HG03025 (cell line): ENCODE data around the gene SLC12A7.
"Not testable (repeated sequence)": the region's sequence is repeated elsewhere in the genome, so short reads cannot be mapped to it uniquely, and the experiment has no call there.

Source experiments
- ATAC-seq: cut with Tn5 transposase; IDR thresholded peaks from one replicate; pipeline ENCODE4 v1.9.1; 2021; ENCODE audit warnings: mild to moderate bottlenecking, moderate library complexity; ENCODE audit not compliant: unreplicated experiment, low FRiP score

SLC12A7 gene

DNA sequence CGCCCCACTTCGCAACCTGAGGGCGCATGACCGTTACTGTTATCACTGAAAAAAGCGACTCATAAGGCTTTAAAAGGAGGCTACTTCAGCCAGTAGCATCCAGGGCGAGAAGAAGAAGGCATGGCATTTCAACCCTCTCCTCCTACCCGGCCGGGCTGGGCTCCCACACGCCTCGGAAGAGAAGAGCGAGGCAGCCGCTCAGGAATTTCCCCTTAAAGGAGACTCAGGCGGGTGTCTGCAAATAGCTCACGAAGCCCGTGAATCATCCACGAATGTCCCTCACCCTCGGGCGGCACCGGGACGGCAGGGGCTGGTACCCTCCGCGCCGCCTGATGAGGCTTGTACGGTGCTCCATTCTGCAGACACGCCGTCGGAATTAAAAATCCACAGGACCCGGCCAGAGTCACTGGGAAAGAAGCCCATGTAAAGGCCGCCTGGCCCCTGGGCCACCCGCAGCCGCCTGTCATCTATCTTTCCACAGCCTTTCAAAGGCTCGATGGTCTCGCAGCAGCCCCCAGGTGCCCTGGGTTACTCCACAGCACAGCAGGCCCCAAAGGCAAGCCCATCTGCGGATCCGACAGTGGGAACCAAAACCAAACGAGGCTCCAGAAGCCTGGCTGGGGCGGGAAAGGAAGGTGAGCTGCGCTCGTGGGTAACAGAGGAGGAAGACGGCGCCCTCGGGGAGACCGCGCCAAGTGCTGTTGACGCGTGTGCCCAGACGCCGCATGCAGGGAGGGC, 11.8 kb downstream of the SLC12A7 start:
- ATAC-seq = no peak

DNA sequence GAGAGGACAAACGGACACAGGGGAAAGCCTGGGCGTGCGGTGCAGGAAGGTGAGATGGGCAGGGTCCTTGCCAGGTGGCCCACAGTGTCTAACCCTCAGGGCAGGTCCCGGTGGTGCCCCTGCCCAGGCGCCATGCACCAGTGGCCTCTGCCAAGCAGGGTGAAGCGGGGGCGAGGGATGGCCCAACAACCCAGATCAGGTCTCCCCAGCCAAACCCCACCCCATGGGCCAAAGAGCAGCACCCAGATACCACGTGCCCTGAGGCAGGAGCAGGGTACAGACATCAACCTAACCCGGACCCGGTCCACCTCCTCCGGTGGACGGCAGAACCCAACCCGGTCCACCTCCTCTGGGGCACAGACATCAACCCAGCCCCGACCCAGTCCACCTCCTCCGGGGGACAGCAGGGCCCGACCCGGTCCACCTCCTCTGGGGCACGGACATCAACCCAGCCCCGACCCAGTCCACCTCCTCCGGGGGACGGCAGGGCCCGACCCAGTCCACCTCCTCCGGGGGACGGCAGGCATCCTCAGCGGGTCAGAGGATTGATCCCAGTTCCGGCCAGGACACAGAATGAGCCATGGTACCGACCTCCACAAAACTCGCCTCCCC, 12.8 kb downstream of the SLC12A7 start:
- no peak for ATAC-seq

DNA sequence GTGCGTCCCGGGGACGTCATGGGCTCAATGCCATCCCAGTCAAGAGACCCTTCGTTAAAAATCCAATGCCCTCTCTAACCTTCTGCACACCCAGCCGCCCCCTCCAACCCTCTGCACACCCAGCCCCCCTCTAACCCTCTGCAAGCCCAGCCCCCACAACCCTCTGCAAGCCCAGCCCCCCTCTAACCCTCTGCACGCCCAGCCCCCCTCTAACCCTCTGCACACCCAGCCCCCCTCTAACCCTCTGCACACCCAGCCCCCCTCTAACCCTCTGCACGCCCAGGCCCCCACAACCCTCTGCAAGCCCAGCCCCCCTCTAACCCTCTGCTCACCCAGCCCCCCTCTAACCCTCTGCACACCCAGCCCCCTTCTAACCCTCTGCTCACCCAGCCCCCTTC, 13.9 kb downstream of the SLC12A7 start:
- not testable (repeated sequence) for ATAC-seq

DNA sequence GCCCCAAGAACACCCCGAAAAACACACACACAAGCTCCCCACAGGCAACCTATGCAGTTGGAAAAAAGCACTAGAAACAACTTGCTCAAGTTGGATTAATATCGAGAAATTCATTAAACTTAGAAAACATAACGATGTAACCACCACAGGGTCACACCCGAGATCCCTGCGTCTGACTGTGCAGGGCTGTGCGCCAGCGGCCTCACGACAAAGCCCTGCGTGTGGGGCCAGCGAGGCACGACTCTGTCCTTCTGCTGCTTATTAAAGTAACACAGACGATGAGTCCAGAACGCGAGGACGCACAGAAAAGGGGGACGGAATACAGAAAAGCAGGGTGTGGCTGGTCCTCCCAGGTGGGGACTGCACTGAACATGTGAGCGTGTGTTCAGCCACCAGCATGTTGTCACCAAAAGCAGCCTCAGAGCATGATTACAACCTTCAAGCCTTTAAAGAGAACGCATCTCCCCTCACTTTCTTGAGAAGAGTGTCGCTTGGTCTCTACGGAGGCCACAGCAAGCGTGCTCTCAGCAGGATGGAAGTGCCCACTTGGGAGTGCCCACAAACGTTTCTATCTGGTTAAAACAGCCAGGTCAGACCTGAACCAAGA, 14.4 kb downstream of the SLC12A7 start:
- no peak for ATAC-seq

DNA sequence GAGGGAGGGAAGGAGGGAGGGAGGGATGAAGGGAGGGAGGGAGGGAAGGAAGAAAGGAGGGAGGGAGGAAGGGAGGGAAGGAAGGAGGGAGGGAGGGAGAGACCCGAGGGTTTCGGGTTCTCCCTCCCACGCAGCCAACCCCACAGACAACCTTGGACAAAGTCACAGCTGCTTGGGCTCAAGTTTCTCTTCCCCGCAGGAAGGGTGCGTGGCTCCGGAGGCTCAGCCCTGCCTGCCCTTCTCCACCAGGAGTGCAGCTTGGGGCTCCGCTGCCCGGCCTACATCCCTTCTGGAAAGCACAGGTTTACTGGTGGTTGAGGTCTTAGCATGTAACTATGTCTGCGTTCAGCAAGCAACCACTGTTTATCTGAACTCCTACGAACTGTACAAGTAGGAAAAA, 15.0 kb downstream of the SLC12A7 start:
- no peak for ATAC-seq

DNA sequence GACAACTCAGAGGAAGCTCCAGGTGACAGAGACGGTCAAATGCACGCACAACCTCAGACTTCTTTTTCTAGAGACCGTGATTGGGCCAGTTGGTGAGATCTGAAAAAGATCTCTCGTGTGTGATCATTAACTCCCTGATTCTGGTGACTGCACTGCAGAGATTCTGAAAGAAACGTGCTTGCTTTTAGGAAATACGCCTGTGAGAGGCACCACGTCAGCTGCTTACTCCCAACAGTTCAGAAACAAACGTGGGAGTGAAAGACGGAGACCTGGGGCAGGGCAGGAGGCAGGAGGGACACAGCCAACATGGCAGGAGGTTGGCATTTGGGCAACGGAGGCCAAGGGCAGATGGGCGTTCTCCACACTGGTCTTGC, 15.9 kb downstream of the SLC12A7 start:
- no peak for ATAC-seq

DNA sequence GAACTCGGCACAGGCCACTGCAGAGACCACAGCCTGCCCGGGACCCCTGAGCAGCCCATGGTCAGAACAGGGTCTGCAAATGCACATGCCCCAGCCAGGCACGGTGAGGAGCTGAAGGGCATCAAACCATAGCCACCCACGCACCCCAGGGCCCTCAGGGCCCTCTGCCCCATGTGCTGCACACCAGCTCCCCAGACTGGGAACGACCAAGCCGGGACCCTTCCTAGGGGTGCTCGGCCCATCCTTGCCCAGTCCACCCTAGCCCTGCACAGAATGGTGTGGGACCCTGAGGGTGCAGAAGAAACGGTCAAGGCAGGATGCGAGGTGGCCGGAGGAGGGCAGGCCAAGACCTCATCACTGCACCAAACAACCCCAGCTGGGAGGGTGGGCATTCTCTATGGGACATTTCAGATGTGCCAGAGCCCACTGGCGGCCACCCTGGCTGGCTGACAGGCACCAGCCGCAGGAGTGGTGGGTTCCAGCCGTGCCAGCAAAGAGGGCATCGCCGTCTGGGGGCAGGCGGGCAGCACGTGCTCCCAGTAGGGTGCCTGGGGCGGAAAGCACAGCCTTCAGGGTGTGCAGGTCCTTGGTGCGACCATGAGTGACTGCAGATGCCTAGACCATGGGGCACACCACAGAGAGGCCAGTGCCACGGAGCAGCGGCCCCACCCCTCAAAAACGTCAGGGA, 16.4 kb downstream of the SLC12A7 start:
- ATAC-seq = no peak

DNA sequence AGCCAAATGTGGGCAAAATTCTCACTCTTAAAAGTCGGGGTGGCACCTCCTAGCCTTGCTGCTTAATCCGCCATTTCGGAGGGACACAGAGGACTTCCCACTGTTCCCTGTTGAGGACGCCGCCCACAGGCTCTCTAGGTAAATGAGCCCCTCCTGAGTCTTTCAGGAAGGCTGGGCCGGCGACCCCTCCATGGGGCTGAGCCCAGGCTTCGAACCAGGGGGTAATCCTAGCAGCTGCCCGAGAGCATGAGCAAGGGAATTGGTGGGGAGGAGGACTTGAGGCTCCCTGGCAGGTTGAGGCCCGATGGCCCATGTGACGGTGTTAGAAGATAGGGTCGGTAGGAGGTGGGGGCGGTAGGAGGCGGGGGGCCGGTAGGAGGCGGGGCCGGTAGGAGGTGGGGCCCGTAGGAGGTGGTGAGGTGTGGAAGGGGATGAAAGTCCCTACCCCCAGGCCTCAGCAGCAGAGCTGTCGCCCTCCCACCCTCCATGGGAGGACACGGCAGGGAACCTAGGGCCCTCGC, 17.1 kb downstream of the SLC12A7 start:
- no peak for ATAC-seq

DNA sequence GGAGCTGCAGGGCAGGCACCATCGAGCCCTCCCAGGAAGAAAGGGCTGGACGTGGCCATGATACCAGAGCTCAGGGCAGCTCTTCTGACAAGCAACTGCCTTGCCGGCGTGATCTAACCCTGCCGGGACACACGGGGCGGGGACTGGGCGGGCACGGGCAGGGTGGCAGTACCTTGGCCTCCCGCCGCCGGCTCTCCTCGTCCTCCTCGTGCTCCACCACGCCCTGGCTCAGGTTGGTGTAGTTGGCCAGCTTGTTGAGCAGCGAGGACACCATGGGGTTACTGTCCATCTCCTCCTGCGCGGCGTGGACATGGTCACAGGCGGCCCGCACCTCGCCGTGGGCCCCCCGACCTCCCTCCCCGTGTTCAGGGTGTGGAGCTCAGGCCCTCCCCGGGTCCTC, 18.5 kb downstream of the SLC12A7 start:
- no peak for ATAC-seq

DNA sequence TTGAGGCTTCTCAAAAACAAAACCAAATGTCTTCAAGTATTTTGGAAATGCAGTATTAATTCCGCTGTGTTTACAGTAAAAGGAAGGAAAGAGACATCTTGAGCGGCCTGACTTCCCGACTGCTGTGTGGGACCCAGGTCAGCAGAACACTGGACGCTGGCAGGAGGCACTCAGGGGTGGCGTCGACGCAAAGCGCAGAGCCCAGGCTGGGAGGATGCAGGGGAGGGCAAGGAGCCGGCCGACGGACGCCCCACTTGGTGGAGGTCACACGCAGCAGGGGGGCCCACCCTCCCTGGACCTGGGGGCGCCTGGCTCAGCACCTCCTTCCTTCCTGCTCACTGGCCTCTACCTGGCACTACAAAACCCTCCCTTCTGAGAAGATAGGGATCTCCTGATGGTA, 19.7 kb downstream of the SLC12A7 start:
- ATAC-seq = no peak

DNA sequence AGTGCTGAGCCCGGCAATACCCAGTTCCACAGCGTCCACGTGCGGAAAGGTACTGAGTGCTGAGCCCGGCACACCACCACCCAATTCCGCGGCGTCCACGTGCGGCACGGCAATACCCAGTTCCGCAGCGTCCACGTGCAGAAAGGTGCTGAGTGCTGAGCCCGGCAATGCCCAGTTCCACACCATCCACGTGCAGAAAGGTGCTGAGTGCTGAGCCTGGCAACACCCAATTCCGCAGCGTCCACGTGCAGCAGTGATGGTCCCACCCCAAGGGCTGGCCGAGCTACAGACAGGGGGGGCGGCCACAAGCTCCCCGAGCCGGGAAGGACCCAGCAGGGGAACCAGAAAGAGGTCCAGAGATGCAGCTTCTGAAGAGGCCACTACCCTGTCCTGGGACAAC, 20.2 kb downstream of the SLC12A7 start:
- ATAC-seq = no peak

DNA sequence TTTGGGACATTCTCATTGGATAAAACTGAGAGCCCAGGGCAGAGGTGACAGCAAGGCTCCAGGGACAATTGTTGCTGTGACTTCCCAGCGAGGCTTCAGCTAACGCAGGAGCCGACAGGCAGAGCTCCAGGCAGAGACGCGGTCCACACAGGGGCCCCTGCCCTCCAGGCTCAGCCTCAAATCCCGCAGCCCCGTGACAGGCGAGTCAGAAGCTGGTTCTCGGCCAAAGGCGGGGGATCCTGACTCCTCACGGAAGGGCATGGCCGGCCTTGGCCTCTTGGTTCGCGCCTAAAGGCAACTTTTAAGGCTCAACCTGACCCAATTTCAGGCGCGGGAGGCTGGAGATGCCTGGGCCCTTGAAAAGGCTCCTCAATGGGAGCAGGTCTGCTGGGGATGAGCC, 21.3 kb downstream of the SLC12A7 start:
- ATAC-seq = no peak

DNA sequence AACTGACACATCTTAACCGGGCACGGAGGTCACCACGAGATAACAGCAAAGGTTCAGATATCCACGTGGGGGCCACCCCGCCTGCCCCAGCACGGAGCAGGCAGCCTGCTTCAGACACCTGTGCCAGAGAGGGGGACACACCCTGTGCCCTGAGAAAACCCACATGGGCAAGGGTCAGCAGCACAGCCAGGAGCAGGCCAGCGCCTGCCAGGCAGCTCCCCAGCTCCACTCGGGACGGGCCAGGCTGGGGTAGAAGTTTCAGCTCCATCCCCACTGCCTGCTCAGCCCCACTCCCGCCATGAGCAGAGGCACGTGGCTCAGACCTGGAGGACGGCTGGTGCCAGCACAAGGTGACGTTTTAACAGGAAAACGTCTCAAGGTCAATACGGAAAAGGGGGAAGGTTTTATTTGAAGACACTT, 22.2 kb downstream of the SLC12A7 start:
- ATAC-seq = no peak

DNA sequence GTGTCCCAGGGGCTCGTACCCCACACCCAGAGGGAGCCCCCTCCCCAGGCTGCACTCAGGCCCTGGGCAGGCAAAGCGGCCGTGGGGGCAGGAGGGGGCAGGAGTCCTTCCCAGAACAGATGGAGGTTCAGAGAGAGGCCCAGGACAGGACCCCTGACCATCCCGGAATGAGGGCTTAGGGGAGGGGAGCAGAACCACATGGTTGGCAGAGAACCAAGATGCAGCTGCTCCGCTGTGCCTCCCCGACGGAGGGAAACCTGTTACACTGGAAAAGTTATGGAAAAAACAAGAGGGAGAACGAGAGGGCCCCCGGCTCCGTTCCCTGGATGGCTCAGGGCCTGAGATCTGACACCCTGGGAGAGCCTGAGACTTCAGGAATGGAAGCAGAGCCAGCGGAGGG, 22.7 kb downstream of the SLC12A7 start:
- ATAC-seq = no peak

DNA sequence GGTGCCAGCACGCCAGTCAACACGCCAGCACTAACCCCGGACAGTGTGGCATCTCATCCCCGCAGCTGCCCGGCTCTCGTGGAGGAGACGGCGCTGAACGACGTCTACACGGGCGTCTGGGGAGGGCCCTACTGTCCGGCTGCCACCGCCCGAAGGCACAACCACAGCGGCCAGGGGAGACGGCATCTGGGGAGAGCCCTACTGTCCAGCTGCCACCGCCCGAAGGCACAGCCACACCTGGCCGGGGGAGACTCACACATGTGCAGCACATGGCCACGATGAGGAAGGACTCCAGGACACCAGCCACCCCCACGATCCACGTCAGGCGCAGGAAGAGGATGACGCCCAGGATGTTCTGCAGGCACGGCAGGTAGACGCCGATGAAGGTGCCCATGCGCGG, 23.1 kb downstream of the SLC12A7 start:
- ATAC-seq = no peak

DNA sequence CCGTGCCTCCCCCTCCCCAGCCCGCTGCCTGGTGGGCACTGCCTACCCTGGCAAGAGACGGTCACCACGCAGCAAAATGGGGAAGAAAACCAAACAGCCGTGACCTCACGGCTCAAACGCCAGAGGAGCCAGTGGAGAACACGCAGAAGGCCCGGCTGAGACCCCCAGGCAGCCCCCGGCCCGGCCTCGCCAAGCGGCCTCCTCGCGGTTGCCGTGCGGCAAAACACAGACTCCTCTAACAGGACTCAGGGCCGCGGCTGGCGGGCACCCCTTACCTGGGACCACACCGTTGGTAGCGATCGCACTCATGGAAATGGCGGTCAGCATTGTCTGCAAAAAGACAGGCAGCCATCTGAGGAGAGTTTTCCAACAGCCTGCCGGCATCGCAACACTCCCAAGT, 23.8 kb downstream of the SLC12A7 start:
- ATAC-seq = no peak

DNA sequence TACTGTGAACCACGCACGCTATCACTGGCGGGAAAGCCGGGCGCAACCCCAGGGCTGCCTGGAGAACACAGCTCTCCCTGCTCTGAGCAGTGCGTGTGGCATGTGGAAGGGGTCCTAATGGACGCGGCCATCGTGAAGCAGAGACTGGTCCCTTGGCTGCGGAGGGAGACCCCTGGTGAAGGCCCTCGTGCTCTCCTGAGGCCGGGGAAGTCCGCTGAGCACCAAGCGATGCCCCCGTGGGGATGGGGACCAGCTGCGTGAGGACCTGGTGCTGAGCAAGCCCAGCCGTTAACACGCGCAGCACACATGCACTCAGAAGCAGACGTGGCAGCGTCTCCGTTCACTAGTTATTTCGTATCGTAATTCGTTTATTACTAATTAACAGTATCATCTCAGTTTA, 24.4 kb downstream of the SLC12A7 start:
- ATAC-seq = no peak

DNA sequence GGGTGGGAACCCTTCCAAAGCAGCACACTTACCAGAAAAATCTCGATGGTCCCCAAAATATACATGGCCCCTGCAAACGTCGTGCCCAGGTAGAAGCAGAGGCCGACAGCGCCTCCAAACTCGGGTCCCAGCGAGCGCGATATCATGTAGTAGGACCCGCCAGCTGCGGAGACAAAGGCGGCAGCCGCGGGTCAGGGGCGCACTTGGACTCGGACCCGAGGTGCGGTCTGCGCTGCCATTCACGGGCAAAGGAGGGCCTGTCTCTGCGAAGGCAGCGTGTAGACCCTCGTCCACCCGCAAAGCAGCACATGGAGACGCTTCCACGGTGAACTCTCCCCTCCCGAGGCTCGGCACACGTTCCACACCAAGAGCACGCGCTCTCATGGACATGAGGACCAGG, 25.0 kb downstream of the SLC12A7 start:
- ATAC-seq = no peak

DNA sequence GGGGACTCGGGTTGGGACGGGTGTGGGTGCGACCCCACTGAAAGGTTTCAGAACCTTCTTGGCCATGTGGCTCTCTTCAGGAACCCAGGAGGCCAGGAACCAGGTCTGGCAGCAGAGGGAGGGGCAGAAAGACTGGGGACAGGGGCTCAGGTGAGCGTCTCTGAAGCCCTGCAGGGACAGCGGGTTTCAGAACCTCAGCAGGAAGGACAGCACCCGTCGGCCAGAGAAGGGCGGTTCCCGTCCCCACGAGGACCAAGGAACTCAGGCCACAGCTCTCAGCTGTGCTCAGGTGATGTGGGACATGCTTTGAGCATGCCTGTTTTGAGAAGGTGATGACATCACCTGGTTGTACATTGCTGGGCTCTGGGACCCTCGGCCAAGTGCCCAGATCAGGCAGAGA, 25.7 kb downstream of the SLC12A7 start:
- ATAC-seq = no peak

DNA sequence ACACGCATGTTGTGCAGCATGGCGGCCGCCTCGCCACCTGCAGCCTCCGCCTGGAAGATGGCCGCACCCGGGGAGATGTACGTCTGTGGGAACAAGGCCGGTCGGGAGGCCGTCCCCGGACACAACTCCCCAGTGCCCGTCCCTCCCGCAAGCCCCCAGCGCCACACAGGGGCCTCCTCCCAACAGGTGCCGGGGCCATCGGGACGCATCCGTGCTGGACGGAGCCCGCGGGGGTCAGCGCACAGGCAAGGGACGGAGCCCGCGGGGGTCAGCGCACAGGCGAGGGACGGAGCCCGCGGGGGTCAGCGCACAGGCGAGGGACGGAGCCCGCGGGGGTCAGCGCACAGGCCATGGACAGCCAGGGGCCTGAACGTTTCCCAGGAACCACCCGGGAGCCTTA, 26.5 kb downstream of the SLC12A7 start:
- no peak for ATAC-seq

DNA sequence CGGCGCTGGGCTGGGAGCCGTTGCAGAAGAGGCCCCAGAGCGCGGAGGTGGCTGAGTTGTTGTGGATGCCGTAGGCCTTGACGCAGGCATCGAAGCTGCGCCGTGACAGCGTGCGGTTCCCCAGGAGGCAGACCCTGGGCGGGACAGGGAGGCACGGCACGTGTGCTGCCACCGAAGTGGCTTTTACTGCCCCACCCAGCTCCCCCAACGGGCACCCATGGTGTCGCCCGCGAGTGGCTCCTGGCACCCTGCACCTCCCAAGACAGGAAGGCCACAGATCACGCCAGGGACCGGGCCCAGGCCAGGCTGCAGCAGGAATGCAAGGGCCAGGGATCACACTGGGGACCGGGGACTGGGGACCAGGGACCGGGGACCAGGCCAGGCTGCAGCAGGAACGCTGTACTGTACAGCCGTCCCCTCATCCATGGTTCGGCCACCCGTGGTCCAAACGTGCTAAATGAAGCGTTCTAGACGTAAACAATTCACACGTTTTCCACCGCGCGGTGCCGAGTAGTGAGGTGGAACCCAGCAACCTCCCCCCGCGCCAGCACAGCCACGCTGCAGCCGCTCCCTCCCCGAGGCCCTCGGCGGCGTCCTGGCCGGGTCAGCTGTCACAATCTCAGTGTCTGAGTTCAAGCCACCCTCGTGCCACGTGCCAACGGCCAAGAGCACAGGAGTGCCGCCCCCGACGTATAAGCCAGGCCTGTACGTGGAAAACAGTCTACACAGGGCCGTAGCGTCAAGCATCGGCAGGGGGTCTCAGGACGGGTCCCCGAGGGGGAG, 27.8 kb downstream of the SLC12A7 start:
- ATAC-seq = no peak
